GM06990 (cell line): Measurements from ENCODE around the gene TEX51.

Experiments used
- DNase-seq: peaks from one replicate; pipeline ENCODE4 v3.0.0-alpha.2; 2011; ENCODE audit not compliant: insufficient read length; ENCODE audit errors: extremely low read depth
- H3K27me3 ChIP-seq: replicated peaks from 2 replicates; pipeline ENCODE4 v1.6.0; 2011; ENCODE audit warnings: low read length; ENCODE audit not compliant: control insufficient read depth, insufficient read depth
- H3K36me3 ChIP-seq: 2 replicates; pipeline ENCODE4 v1.5.1; 2011; ENCODE audit warnings: low read length; ENCODE audit not compliant: control insufficient read depth, insufficient read depth
- H3K4me3 ChIP-seq: replicated peaks from 2 replicates; pipeline ENCODE4 v1.5.1; 2011; ENCODE audit warnings: low read depth, mild to moderate bottlenecking, control low read depth, low read length
- CTCF ChIP-seq: IDR thresholded peaks from 2 replicates; pipeline ENCODE4 v1.5.1; 2011; ENCODE audit warnings: low read length, control low read depth, mild to moderate bottlenecking, inconsistent platforms; ENCODE audit not compliant: insufficient read depth, poor library complexity, severe bottlenecking

The TEX51 gene

GRCh38 chr2:126913881-126914615 lies 15.4 kb downstream of the TEX51 start:
- TF ChIP-seq CTCF, result no peak
- H3K27me3 ChIP-seq, result no peaks in the 10 kb centered on the region
- no peak for DNase-seq
- no peak overlapping the region for H3K4me3 ChIP-seq
- H3K36me3 ChIP-seq, result no peaks in the 10 kb centered on the region

- Histone ChIP-seq H3K27me3 (no peaks in the 10 kb centered on the region), H3K36me3 (no peaks in the 10 kb centered on the region), H3K4me3 (no peak overlapping the region)
- TF ChIP-seq CTCF, result no peak
- no peak for DNase-seq
These were observed 16.3 kb downstream of the TEX51 start for GRCh38 chr2:126914811-126915500.

GRCh38 chr2:126915903-126916302 lies 17.2 kb downstream of the TEX51 start:
- DNase-seq, result no peak
- no peaks in the 10 kb centered on the region for H3K36me3 ChIP-seq
- no peak overlapping the region for H3K4me3 ChIP-seq
- no peak for TF ChIP-seq CTCF
- no peaks in the 10 kb centered on the region for H3K27me3 ChIP-seq

GRCh38 chr2:126916744-126917143 lies 18.1 kb downstream of the TEX51 start:
- no peak overlapping the region for H3K4me3 ChIP-seq
- H3K36me3 ChIP-seq, result no peaks in the 10 kb centered on the region
- DNase-seq, result no peak
- no peaks in the 10 kb centered on the region for H3K27me3 ChIP-seq
- TF ChIP-seq CTCF, result no peak

- Histone ChIP-seq H3K27me3 (no peaks in the 10 kb centered on the region), H3K36me3 (no peaks in the 10 kb centered on the region), H3K4me3 (no peak overlapping the region)
- DNase-seq, result no peak
- TF ChIP-seq CTCF, result no peak
These were observed 22.4 kb downstream of the TEX51 start for GRCh38 chr2:126921066-126921465.
